ENCODE measurements around the gene PNPLA7. TPM values are rescaled to one million over a fixed set of nuclear protein-coding genes. Genes with fewer than 3 reads are reported as not detected.

PNPLA7 gene
- total RNA-seq, 1 donor from 2014 or later = 0.04 TPM

GRCh38 chr9:137429974-137430722, 120.1 kb downstream of the PNPLA7 start:
- Histone ChIP-seq H3K36me3 (ENCODE audit: control insufficient read depth, insufficient read depth, low read length) (no peaks in the 10 kb centered on the region), H3K4me3 (ENCODE audit: low read depth, low read length) (no peak overlapping the region), H3K27me3 (ENCODE audit: control insufficient read depth, insufficient read depth, low read length) (peaks cover 48% of the 10 kb centered on the region)
- TF ChIP-seq CTCF (IDR thresholded peaks at IDR 0.05; ENCODE audit: insufficient read depth, low read length, poor library complexity, severe bottlenecking) = no peak
- no peak for DNase-seq (ENCODE audit: low read depth)

- DNase-seq (ENCODE audit: low read depth) = no peak
- no peaks in the 10 kb centered on the region for H3K36me3 ChIP-seq (ENCODE audit: control insufficient read depth, insufficient read depth, low read length)
- no peak overlapping the region for H3K4me3 ChIP-seq (ENCODE audit: low read depth, low read length)
- TF ChIP-seq CTCF (IDR thresholded peaks at IDR 0.05; ENCODE audit: insufficient read depth, low read length, poor library complexity, severe bottlenecking) = no peak
- peaks cover 45% of the 10 kb centered on the region for H3K27me3 ChIP-seq (ENCODE audit: control insufficient read depth, insufficient read depth, low read length)
Measured at GRCh38 chr9:137429546-137429890, 120.7 kb downstream of the PNPLA7 start.

GRCh38 chr9:137428841-137429545, 121.2 kb downstream of the PNPLA7 start:
- no peak for TF ChIP-seq CTCF (IDR thresholded peaks at IDR 0.05; ENCODE audit: insufficient read depth, low read length, poor library complexity, severe bottlenecking)
- no peaks in the 10 kb centered on the region for H3K36me3 ChIP-seq (ENCODE audit: control insufficient read depth, insufficient read depth, low read length)
- DNase-seq (ENCODE audit: low read depth) = no peak
- H3K27me3 ChIP-seq (ENCODE audit: control insufficient read depth, insufficient read depth, low read length) = peaks cover 40% of the 10 kb centered on the region
- H3K4me3 ChIP-seq (ENCODE audit: low read depth, low read length) = no peak overlapping the region

- H3K27me3 ChIP-seq (ENCODE audit: control insufficient read depth, insufficient read depth, low read length) = peaks cover 33% of the 10 kb centered on the region
- DNase-seq (ENCODE audit: low read depth) = no peak
- H3K36me3 ChIP-seq (ENCODE audit: control insufficient read depth, insufficient read depth, low read length) = no peaks in the 10 kb centered on the region
- H3K4me3 ChIP-seq (ENCODE audit: low read depth, low read length) = no peak overlapping the region
- TF ChIP-seq CTCF (IDR thresholded peaks at IDR 0.05; ENCODE audit: insufficient read depth, low read length, poor library complexity, severe bottlenecking) = no peak
Measured at GRCh38 chr9:137428311-137428630, 121.9 kb downstream of the PNPLA7 start.

- DNase-seq (ENCODE audit: low read depth) = no peak
- TF ChIP-seq CTCF (IDR thresholded peaks at IDR 0.05; ENCODE audit: insufficient read depth, low read length, poor library complexity, severe bottlenecking) = no peak
- Histone ChIP-seq H3K27me3 (ENCODE audit: control insufficient read depth, insufficient read depth, low read length) (peaks cover 29% of the 10 kb centered on the region), H3K36me3 (ENCODE audit: control insufficient read depth, insufficient read depth, low read length) (no peaks in the 10 kb centered on the region), H3K4me3 (ENCODE audit: low read depth, low read length) (no peak overlapping the region)
Measured at GRCh38 chr9:137427454-137428310, 122.5 kb downstream of the PNPLA7 start.
